OCI-LY1 (cell line): ENCODE measurements around the gene ATR.

ENCODE experiments used
- CTCF ChIP-seq: fragments of 200-600 bp; sonication (generic), shearing (Covaris generic); IDR thresholded peaks from 2 replicates; pipeline ENCODE4 v1.5.1; 2017; ENCODE audit warnings: mild to moderate bottlenecking, antibody characterized with exemption, low read length, moderate library complexity, mixed read lengths
- EZH2 ChIP-seq: fragments of 200-600 bp; sonication (generic), shearing (Covaris generic); IDR thresholded peaks from 2 replicates; pipeline ENCODE4 v1.8.0; 2017; ENCODE audit warnings: borderline replicate concordance, mixed run types, mild to moderate bottlenecking, antibody characterized with exemption, low read length, moderate library complexity, mixed read lengths

- TF ChIP-seq CTCF (no peak), EZH2 (no peak)
These were observed 19.4 kb upstream of the ATR start for GRCh38 chr3:142597906-142598305.
